SK-N-SH treated with all-trans-retinoic acid at 6 μM for 48 hours (cell line): Measurements from ENCODE around the gene LTN1.

Experiments
- ATAC-seq: fragments of 200-7000 bp; cut with Tn5 transposase; 3 replicates; pipeline ENCODE4 v1.9.1; 2020; ENCODE audit warnings: mild to moderate bottlenecking, moderate library complexity
- ARNTL ChIP-seq: fragments of 450-650 bp; formaldehyde crosslinking; IDR thresholded peaks from 2 replicates; pipeline ENCODE4 v1.5.0; 2020; ENCODE audit warnings: low read depth, mild to moderate bottlenecking, moderate library complexity, borderline replicate concordance
- CSDC2 ChIP-seq: fragments of 250-450 bp; sonication (Bioruptor Pico); IDR thresholded peaks from 2 replicates; pipeline ENCODE4 v1.5.0; 2020; ENCODE audit warnings: mild to moderate bottlenecking, moderate library complexity
- ESRRG ChIP-seq: fragments of 250-450 bp; sonication (Bioruptor Pico); IDR thresholded peaks from 2 replicates; pipeline ENCODE4 v1.6.1; 2021; ENCODE audit warnings: mild to moderate bottlenecking
- GLIS3 ChIP-seq: fragments of 250-450 bp; sonication (Bioruptor Pico); IDR thresholded peaks from 2 replicates; pipeline ENCODE4 v1.5.0; 2020; ENCODE audit warnings: mild to moderate bottlenecking, moderate library complexity
- ISL1 ChIP-seq: fragments of 250-450 bp; sonication (Bioruptor Pico); IDR thresholded peaks from 2 replicates; pipeline ENCODE4 v2.1.2; 2022; ENCODE audit warnings: mild to moderate bottlenecking, moderate library complexity
- OSR1 ChIP-seq: fragments of 250-450 bp; sonication (Bioruptor Pico); IDR thresholded peaks from 2 replicates; pipeline ENCODE4 v1.8.0; 2022; ENCODE audit warnings: moderate library complexity, mild to moderate bottlenecking, inconsistent platforms
- PATZ1 ChIP-seq: fragments of 250-450 bp; sonication (Bioruptor Pico); IDR thresholded peaks from 2 replicates; pipeline ENCODE4 v1.8.0; 2020; ENCODE audit warnings: mild to moderate bottlenecking, moderate library complexity, borderline replicate concordance
- POU6F1 ChIP-seq: fragments of 250-450 bp; sonication (Bioruptor Pico); IDR thresholded peaks from 2 replicates; pipeline ENCODE4 v1.8.0; 2021; ENCODE audit warnings: low read depth, mild to moderate bottlenecking, moderate library complexity, borderline replicate concordance
- PPARA ChIP-seq: fragments of 250-450 bp; sonication (Bioruptor Pico); IDR thresholded peaks from 2 replicates; pipeline ENCODE4 v1.5.0; 2020; ENCODE audit warnings: mild to moderate bottlenecking, borderline replicate concordance
- RARB ChIP-seq: fragments of 250-450 bp; sonication (Bioruptor Pico); IDR thresholded peaks from 2 replicates; pipeline ENCODE4 v1.8.0; 2021; ENCODE audit warnings: mild to moderate bottlenecking, moderate library complexity
- SNAI2 ChIP-seq: fragments of 250-450 bp; sonication (Bioruptor Pico); IDR thresholded peaks from 2 replicates; pipeline ENCODE4 v1.5.0; 2020; ENCODE audit warnings: mild to moderate bottlenecking, moderate library complexity
- TCF4 ChIP-seq: fragments of 250-450 bp; sonication (Bioruptor Pico); IDR thresholded peaks from 2 replicates; pipeline ENCODE4 v1.8.0; 2021; ENCODE audit warnings: mild to moderate bottlenecking, moderate library complexity, borderline replicate concordance
- TOX ChIP-seq: fragments of 250-450 bp; sonication (Bioruptor Pico); IDR thresholded peaks from 2 replicates; pipeline ENCODE4 v1.8.0; 2021; ENCODE audit warnings: mild to moderate bottlenecking, moderate library complexity, borderline replicate concordance
- ZC3H10 ChIP-seq: fragments of 250-450 bp; sonication (Bioruptor Pico); IDR thresholded peaks from 2 replicates; pipeline ENCODE4 v1.5.1; 2021; ENCODE audit warnings: mild to moderate bottlenecking, moderate library complexity
- ZFP3 ChIP-seq: fragments of 250-450 bp; sonication (Bioruptor Pico); IDR thresholded peaks from 2 replicates; pipeline ENCODE4 v1.5.0; 2020; ENCODE audit warnings: mild to moderate bottlenecking, moderate library complexity
- ZFP30 ChIP-seq: fragments of 450-650 bp; formaldehyde crosslinking; IDR thresholded peaks from 2 replicates; pipeline ENCODE4 v1.5.0; 2022; ENCODE audit warnings: mild to moderate bottlenecking, moderate library complexity
- ZNF565 ChIP-seq: fragments of 450-650 bp; formaldehyde crosslinking; conservative IDR thresholded peaks from 2 replicates; pipeline ENCODE4 v1.5.0; 2020; ENCODE audit warnings: low read depth, mild to moderate bottlenecking, moderate library complexity
- ZNF70 ChIP-seq: fragments of 450-650 bp; formaldehyde crosslinking; IDR thresholded peaks from 2 replicates; pipeline ENCODE4 v1.5.0; 2020; ENCODE audit warnings: mild to moderate bottlenecking, moderate library complexity
- TF ChIP-seq, protein P1 (sequence below): fragments of 250-450 bp; sonication (Bioruptor Pico); IDR thresholded peaks from 2 replicates; pipeline ENCODE4 v1.5.1; 2020; ENCODE audit warnings: low read depth, mild to moderate bottlenecking, moderate library complexity
- TF ChIP-seq, protein P2 (sequence below): fragments of 250-450 bp; sonication (Bioruptor Pico); IDR thresholded peaks from 2 replicates; pipeline ENCODE4 v1.5.0; 2020; ENCODE audit warnings: mild to moderate bottlenecking, moderate library complexity
- TF ChIP-seq, protein P3 (sequence below): fragments of 250-450 bp; sonication (Bioruptor Pico); IDR thresholded peaks from 2 replicates; pipeline ENCODE4 v1.5.1; 2021; ENCODE audit warnings: mild to moderate bottlenecking, moderate library complexity

Gene LTN1

DNA sequence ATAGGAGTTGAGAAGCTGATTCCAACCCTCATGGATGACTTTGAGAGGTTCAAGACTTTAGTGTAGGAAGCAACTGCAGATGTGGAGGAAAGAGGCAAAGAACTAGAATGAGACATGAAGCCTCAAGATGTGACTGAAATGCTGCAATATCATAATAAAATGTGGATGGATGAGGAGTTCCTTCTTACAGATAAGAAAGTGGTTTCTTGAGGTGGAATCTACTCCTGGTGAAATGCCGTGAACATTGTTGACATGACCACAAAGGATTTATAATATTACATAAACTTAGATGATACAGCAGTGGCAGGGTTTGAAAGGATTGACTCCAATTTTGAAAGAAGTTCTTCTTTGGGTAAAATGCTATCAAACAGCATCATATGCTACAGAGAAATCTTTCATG, 28.8 kb downstream of the LTN1 start:
- no peak for ATAC-seq
- TF ChIP-seq ZNF70 (CRISPR knock-in tag), result no peak
- TF ChIP-seq ZNF565 (CRISPR knock-in tag), result no peak
- no peak for TF ChIP-seq ESRRG
- no peak for TF ChIP-seq POU6F1 (CRISPR knock-in tag)
- no peak for TF ChIP-seq TOX (CRISPR knock-in tag)
- no peak for TF ChIP-seq CSDC2 (CRISPR knock-in tag)
- TF ChIP-seq RARB (CRISPR knock-in tag), result no peak
- no peak for TF ChIP-seq ARNTL
- TF ChIP-seq, protein P1, sequence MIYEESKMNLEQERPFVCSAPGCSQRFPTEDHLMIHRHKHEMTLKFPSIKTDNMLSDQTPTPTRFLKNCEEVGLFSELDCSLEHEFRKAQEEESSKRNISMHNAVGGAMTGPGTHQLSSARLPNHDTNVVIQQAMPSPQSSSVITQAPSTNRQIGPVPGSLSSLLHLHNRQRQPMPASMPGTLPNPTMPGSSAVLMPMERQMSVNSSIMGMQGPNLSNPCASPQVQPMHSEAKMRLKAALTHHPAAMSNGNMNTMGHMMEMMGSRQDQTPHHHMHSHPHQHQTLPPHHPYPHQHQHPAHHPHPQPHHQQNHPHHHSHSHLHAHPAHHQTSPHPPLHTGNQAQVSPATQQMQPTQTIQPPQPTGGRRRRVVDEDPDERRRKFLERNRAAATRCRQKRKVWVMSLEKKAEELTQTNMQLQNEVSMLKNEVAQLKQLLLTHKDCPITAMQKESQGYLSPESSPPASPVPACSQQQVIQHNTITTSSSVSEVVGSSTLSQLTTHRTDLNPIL (CRISPR knock-in tag), result no peak
- no peak for TF ChIP-seq TCF4 (CRISPR knock-in tag)
- TF ChIP-seq, protein P2, sequence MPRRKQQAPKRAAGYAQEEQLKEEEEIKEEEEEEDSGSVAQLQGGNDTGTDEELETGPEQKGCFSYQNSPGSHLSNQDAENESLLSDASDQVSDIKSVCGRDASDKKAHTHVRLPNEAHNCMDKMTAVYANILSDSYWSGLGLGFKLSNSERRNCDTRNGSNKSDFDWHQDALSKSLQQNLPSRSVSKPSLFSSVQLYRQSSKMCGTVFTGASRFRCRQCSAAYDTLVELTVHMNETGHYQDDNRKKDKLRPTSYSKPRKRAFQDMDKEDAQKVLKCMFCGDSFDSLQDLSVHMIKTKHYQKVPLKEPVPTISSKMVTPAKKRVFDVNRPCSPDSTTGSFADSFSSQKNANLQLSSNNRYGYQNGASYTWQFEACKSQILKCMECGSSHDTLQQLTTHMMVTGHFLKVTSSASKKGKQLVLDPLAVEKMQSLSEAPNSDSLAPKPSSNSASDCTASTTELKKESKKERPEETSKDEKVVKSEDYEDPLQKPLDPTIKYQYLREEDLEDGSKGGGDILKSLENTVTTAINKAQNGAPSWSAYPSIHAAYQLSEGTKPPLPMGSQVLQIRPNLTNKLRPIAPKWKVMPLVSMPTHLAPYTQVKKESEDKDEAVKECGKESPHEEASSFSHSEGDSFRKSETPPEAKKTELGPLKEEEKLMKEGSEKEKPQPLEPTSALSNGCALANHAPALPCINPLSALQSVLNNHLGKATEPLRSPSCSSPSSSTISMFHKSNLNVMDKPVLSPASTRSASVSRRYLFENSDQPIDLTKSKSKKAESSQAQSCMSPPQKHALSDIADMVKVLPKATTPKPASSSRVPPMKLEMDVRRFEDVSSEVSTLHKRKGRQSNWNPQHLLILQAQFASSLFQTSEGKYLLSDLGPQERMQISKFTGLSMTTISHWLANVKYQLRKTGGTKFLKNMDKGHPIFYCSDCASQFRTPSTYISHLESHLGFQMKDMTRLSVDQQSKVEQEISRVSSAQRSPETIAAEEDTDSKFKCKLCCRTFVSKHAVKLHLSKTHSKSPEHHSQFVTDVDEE (CRISPR knock-in tag), result no peak
- TF ChIP-seq OSR1 (CRISPR knock-in tag), result no peak
- TF ChIP-seq GLIS3 (CRISPR knock-in tag), result no peak
- TF ChIP-seq ZC3H10 (CRISPR knock-in tag), result no peak
- TF ChIP-seq, protein P3, sequence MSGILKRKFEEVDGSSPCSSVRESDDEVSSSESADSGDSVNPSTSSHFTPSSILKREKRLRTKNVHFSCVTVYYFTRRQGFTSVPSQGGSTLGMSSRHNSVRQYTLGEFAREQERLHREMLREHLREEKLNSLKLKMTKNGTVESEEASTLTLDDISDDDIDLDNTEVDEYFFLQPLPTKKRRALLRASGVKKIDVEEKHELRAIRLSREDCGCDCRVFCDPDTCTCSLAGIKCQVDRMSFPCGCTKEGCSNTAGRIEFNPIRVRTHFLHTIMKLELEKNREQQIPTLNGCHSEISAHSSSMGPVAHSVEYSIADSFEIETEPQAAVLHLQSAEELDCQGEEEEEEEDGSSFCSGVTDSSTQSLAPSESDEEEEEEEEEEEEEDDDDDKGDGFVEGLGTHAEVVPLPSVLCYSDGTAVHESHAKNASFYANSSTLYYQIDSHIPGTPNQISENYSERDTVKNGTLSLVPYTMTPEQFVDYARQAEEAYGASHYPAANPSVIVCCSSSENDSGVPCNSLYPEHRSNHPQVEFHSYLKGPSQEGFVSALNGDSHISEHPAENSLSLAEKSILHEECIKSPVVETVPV (CRISPR knock-in tag), result no peak
- TF ChIP-seq ZFP30, result no peak
- no peak for TF ChIP-seq SNAI2 (CRISPR knock-in tag)

DNA sequence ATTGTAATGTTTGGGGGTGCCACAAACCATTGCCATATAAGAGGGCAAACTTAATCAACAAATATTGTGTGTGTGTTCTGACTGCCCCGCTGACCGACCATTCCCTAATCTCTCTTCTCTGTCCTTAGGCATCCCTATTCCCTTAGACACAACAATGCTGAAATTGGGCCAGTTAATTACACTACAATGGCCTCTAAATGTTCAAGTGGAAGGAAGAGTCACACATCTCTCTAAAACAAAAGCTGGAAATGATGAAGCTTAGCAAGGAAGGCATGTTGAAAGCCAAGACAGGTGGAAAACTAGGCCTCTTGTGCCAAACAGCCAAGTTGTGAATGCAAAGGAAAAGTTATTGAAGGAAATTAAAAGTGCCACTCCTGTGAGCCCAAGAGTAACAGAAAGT, 30.2 kb downstream of the LTN1 start:
- no peak for TF ChIP-seq ESRRG
- no peak for ATAC-seq

DNA sequence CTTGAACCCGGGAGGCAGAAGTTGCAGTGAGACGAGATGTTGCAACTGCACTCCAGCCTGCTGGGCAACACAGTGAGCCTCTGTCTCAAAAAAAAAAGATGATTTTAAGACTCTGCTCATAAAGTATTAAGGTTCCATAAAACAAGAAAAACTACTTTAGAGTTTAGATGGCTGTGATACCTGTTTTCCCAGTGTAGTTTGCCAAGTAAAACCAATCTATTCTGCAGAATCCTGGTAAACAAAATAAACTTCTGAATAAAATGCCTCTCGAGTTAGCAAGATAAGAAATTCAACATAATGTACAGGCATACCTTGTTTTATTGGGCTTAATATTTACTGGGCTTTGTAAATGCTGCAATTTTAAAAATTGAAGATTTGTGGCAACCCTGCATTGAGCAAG, 30.8 kb downstream of the LTN1 start:
- ATAC-seq, result no peak
- TF ChIP-seq TCF4 (CRISPR knock-in tag) (no peak), ZNF70 (CRISPR knock-in tag) (no peak), CSDC2 (CRISPR knock-in tag) (no peak), ZNF565 (CRISPR knock-in tag) (no peak), ARNTL (no peak), OSR1 (CRISPR knock-in tag) (no peak), ZFP3 (CRISPR knock-in tag) (no peak), RARB (CRISPR knock-in tag) (no peak), SNAI2 (CRISPR knock-in tag) (no peak), PATZ1 (CRISPR knock-in tag) (no peak), ISL1 (CRISPR knock-in tag) (no peak), TOX (CRISPR knock-in tag) (no peak), PPARA (CRISPR knock-in tag) (no peak), ESRRG (no peak)
- TF ChIP-seq, protein P2 (CRISPR knock-in tag), result no peak
- TF ChIP-seq, protein P1 (CRISPR knock-in tag), result no peak
- TF ChIP-seq, protein P3 (CRISPR knock-in tag), result no peak
